ENCODE measurements around the gene PHF21B.
"Not testable (repeated sequence)": the region's sequence is repeated elsewhere in the genome, so short reads cannot be mapped to it uniquely, and the experiment has no call there.

PHF21B gene

GRCh38 chr22:44988671-44989070, 21.1 kb downstream of the PHF21B start:
- DNase-seq (ENCODE audit: low read depth) = no peak

GRCh38 chr22:44986926-44987325, 22.9 kb downstream of the PHF21B start:
- DNase-seq (ENCODE audit: low read depth) = no peak

GRCh38 chr22:44985906-44986527, 23.8 kb downstream of the PHF21B start:
- DNase-seq (ENCODE audit: low read depth) = no peak

- no peak for DNase-seq (ENCODE audit: low read depth)
Measured at GRCh38 chr22:44983878-44984482, 25.8 kb downstream of the PHF21B start.

GRCh38 chr22:44982445-44982844, 27.4 kb downstream of the PHF21B start:
- no peak for DNase-seq (ENCODE audit: low read depth)

GRCh38 chr22:44981857-44982256, 27.9 kb downstream of the PHF21B start:
- DNase-seq (ENCODE audit: low read depth) = no peak

GRCh38 chr22:44979154-44979553, 30.7 kb downstream of the PHF21B start:
- no peak for DNase-seq (ENCODE audit: low read depth)

- peak; percentile 50 for DNase-seq (ENCODE audit: low read depth)
Measured at GRCh38 chr22:44975427-44976262, 34.2 kb downstream of the PHF21B start.

- no peak for DNase-seq (ENCODE audit: low read depth)
Measured at GRCh38 chr22:44974454-44974853, 35.4 kb downstream of the PHF21B start.

GRCh38 chr22:44973829-44974228, 36.0 kb downstream of the PHF21B start:
- no peak for DNase-seq (ENCODE audit: low read depth)

GRCh38 chr22:44972363-44973083, 37.3 kb downstream of the PHF21B start:
- no peak for DNase-seq (ENCODE audit: low read depth)

- no peak for DNase-seq (ENCODE audit: low read depth)
Measured at GRCh38 chr22:44971651-44972362, 38.0 kb downstream of the PHF21B start.

- no peak for DNase-seq (ENCODE audit: low read depth)
Measured at GRCh38 chr22:44970291-44970690, 39.5 kb downstream of the PHF21B start.

GRCh38 chr22:44969817-44970216, 40.0 kb downstream of the PHF21B start:
- no peak for DNase-seq (ENCODE audit: low read depth)

- no peak for DNase-seq (ENCODE audit: low read depth)
Measured at GRCh38 chr22:44968736-44969135, 41.1 kb downstream of the PHF21B start.

- DNase-seq (ENCODE audit: low read depth) = no peak
Measured at GRCh38 chr22:44965171-44965570, 44.6 kb downstream of the PHF21B start.

- DNase-seq (ENCODE audit: low read depth) = no peak
Measured at GRCh38 chr22:44964722-44965078, 45.1 kb downstream of the PHF21B start.

GRCh38 chr22:44963832-44964721, 45.7 kb downstream of the PHF21B start:
- DNase-seq (ENCODE audit: low read depth) = no peak

- DNase-seq (ENCODE audit: low read depth) = no peak
Measured at GRCh38 chr22:44962741-44963454, 46.9 kb downstream of the PHF21B start.

- not testable (repeated sequence) for DNase-seq (ENCODE audit: low read depth)
Measured at GRCh38 chr22:44961682-44962081, 48.1 kb downstream of the PHF21B start.

Measured in stimulated activated CD8-positive, alpha-beta memory T cell treated with anti-CD3 and anti-CD28 coated beads, Interleukin-4, amount 100 ng/mL, for 24 hours (primary cell).